Endodermal cell (in vitro differentiated cells): ENCODE data around the gene FLAD1. TPM values are rescaled to one million over a fixed set of nuclear protein-coding genes. Genes with fewer than 3 reads are reported as not detected.

Experiments used
- DNase-seq: peaks from one replicate; pipeline ENCODE4 v3.0.0-alpha.2; 2017
- H3K27ac ChIP-seq: 2 replicates; pipeline ENCODE4 v1.5.1; 2013; ENCODE audit warnings: mild to moderate bottlenecking, low read depth, low read length, moderate library complexity
- H3K27me3 ChIP-seq: 2 replicates; pipeline ENCODE4 v1.6.1; 2013; ENCODE audit warnings: mild to moderate bottlenecking, low read length, moderate library complexity; ENCODE audit not compliant: insufficient read depth, control insufficient read depth, poor library complexity, severe bottlenecking
- H3K36me3 ChIP-seq: 2 replicates; pipeline ENCODE4 v1.7.0; 2013; ENCODE audit warnings: mild to moderate bottlenecking, low read length, moderate library complexity; ENCODE audit not compliant: control insufficient read depth, insufficient read depth
- H3K4me1 ChIP-seq: one replicate; pipeline ENCODE4 v1.7.0; 2013; ENCODE audit warnings: low read length; ENCODE audit not compliant: control insufficient read depth, insufficient read depth
- H3K4me3 ChIP-seq: 2 replicates; pipeline ENCODE4 v1.5.1; 2013; ENCODE audit warnings: mild to moderate bottlenecking, low read length, moderate library complexity
- H3K9ac ChIP-seq: 2 replicates; pipeline ENCODE4 v1.6.1; 2013; ENCODE audit warnings: mild to moderate bottlenecking, low read length, moderate library complexity; ENCODE audit not compliant: poor library complexity, severe bottlenecking; ENCODE audit errors: extremely low read depth
- H3K9me3 ChIP-seq: 2 replicates; pipeline ENCODE4 v1.6.1; 2013; ENCODE audit warnings: mild to moderate bottlenecking, low read length, moderate library complexity; ENCODE audit not compliant: control insufficient read depth
- H3K27ac Mint-ChIP-seq: 2 replicates; pipeline ENCODE4 v1.8.0; 2020; ENCODE audit warnings: mixed read lengths
- H3K27me3 Mint-ChIP-seq: 2 replicates; pipeline ENCODE4 v1.8.0; 2021; ENCODE audit warnings: mild to moderate bottlenecking, mixed read lengths; ENCODE audit not compliant: insufficient read depth
- H3K36me3 Mint-ChIP-seq: 2 replicates; pipeline ENCODE4 v1.8.0; 2020; ENCODE audit warnings: low read depth, mixed read lengths
- H3K4me1 Mint-ChIP-seq: 2 replicates; pipeline ENCODE4 v1.8.0; 2020; ENCODE audit warnings: mixed read lengths
- H3K4me3 Mint-ChIP-seq: 2 replicates; pipeline ENCODE4 v1.8.0; 2020; ENCODE audit warnings: mild to moderate bottlenecking, moderate library complexity, mixed read lengths
- H3K9me3 Mint-ChIP-seq: 2 replicates; pipeline ENCODE4 v1.8.0; 2020; ENCODE audit warnings: mild to moderate bottlenecking, mixed read lengths
- CTCF ChIP-seq: fragments of 200-600 bp; sonication (generic); conservative IDR thresholded peaks from 2 replicates; pipeline ENCODE4 v1.5.0; 2021; ENCODE audit warnings: antibody characterized with exemption, mild to moderate bottlenecking
- WGBS, 2 experiments: methylation state at CpG; one replicate each; pipeline versions ENCODE4 v1.1.5 to v1.1.7; 2013; ENCODE audit warnings: missing lambda C conversion rate in 2 of 2, mixed read lengths in 1 of 2; ENCODE audit not compliant: insufficient coverage in 1 of 2, insufficient read length in 1 of 2; 5-methylcytosine and 5-hydroxymethylcytosine counted together
- total RNA-seq, 2 donors: library from RNA; stranded (reverse); fragmentation: NEBNext Ultra II Directional in 1 of 2; extraction: Animal tissue kit (Norgen Biotek cat#: 25700) in 1 of 2; gene quantifications; 2 replicates in 1 of 2; 3 replicates in 1 of 2; pipeline ENCODE4 v1.2.1, GENCODE V29; 2021

Gene FLAD1
- total RNA-seq, 2 donors from 2014 or later: 61.9 to 65.0 TPM

- DNase-seq: peak; percentile 99
- H3K27me3 Mint-ChIP-seq: no peaks in the 10 kb centered on the region
- no peak overlapping the region for H3K4me3 Mint-ChIP-seq
- peaks cover 12% of the 10 kb centered on the region for H3K36me3 Mint-ChIP-seq
- Histone ChIP-seq H3K9ac (peak overlapping the region; percentile 96), H3K9me3 (no peaks in the 10 kb centered on the region), H3K27ac (peak overlapping the region; percentile 97), H3K4me3 (peak overlapping the region; percentile 99), H3K4me1 (peaks cover 6% of the 10 kb centered on the region), H3K36me3 (peaks cover 14% of the 10 kb centered on the region), H3K27me3 (no peaks in the 10 kb centered on the region)
- no peaks in the 10 kb centered on the region for H3K9me3 Mint-ChIP-seq
- 1 to 2% methylated on average over 17 to 34 of the region's 37 CpGs for WGBS, 2 experiments
- H3K27ac Mint-ChIP-seq: no peak overlapping the region
- peaks cover 34% of the 10 kb centered on the region for H3K4me1 Mint-ChIP-seq
- peak; percentile 43 for TF ChIP-seq CTCF
These were observed 9.6 kb upstream of the FLAD1 start for GRCh38 chr1:154973344-154974101.

- peak within 1 kb of the TSS; percentile 97 for H3K27ac ChIP-seq
- 0% methylated on average over 38 to 47 of the region's 47 CpGs for WGBS, 2 experiments
- H3K27me3 ChIP-seq: no peaks in the 10 kb centered on the region
- peaks cover 6% of the 10 kb centered on the region for H3K4me1 ChIP-seq
- H3K36me3 Mint-ChIP-seq: peaks cover 11% of the 10 kb centered on the region
- peak within 1 kb of the TSS; percentile 96 for H3K9ac ChIP-seq
- H3K27ac Mint-ChIP-seq: no peak within 1 kb of the TSS
- no peaks in the 10 kb centered on the region for H3K27me3 Mint-ChIP-seq
- H3K9me3 Mint-ChIP-seq: no peaks in the 10 kb centered on the region
- TF ChIP-seq CTCF: no peak
- no peaks in the 10 kb centered on the region for H3K9me3 ChIP-seq
- H3K4me3 ChIP-seq: peak within 1 kb of the TSS; percentile 99
- peaks cover 28% of the 10 kb centered on the region for H3K4me1 Mint-ChIP-seq
- DNase-seq: peak; percentile 98
- no peak within 1 kb of the TSS for H3K4me3 Mint-ChIP-seq
- H3K36me3 ChIP-seq: peaks cover 16% of the 10 kb centered on the region
These were observed 8.9 kb upstream of the FLAD1 start, which contains the start of gene CKS1B for GRCh38 chr1:154974102-154974807. CKS1B (plus strand) TSS chr1:154974681; CDS start chr1:154974746, 65 bp downstream.

GRCh38 chr1:154974808-154975408, 8.2 kb upstream of the FLAD1 start:
- WGBS, 2 experiments: 0 to 1% methylated on average over 26 to 30 of the region's 30 CpGs
- Mint-ChIP-seq H3K9me3 (no peaks in the 10 kb centered on the region), H3K27ac (no peak overlapping the region), H3K27me3 (no peaks in the 10 kb centered on the region), H3K36me3 (peaks cover 16% of the 10 kb centered on the region), H3K4me3 (no peak overlapping the region), H3K4me1 (peaks cover 22% of the 10 kb centered on the region)
- Histone ChIP-seq H3K9ac (peak overlapping the region; percentile 96), H3K27me3 (no peaks in the 10 kb centered on the region), H3K27ac (peak overlapping the region; percentile 96), H3K36me3 (peaks cover 23% of the 10 kb centered on the region), H3K9me3 (no peaks in the 10 kb centered on the region), H3K4me1 (peaks cover 6% of the 10 kb centered on the region), H3K4me3 (peak overlapping the region; percentile 99)
- TF ChIP-seq CTCF: no peak
- DNase-seq: peak; percentile 98
